Measurements from ENCODE around the gene GPR39. TPM values are rescaled to one million over a fixed set of nuclear protein-coding genes. Genes with fewer than 3 reads are reported as not detected.

The GPR39 gene
- total RNA-seq, 1 experiment from 2014 or later: 9.0 TPM

- CTCF ChIA-PET: no interaction called here
- no TSS peak for BruUV-seq (replicated peaks)
- POLR2A ChIA-PET: no interaction called here
Measured at GRCh38 chr2:132662732-132663131, 246.1 kb downstream of the GPR39 start.

GRCh38 chr2:132664096-132664495 lies 247.5 kb downstream of the GPR39 start:
- BruUV-seq (replicated peaks): no TSS peak
- Histone ChIP-seq H3K27ac (ENCODE audit: low read length) (no peak overlapping the region), H3K4me3 (ENCODE audit: low read depth in 2 of 2, low read length in 2 of 2) (no peak overlapping the region), H3K36me3 (ENCODE audit: control insufficient read depth, insufficient read depth, low read length) (no peaks in the 10 kb centered on the region), H3K4me1 (ENCODE audit: control insufficient read depth, insufficient read depth, low read length) (no peaks in the 10 kb centered on the region), H3K9me3 (ENCODE audit: control insufficient read depth, insufficient read depth, low read depth, low read length) (no peaks in the 10 kb centered on the region), H3K27me3 (ENCODE audit: control insufficient read depth, insufficient read depth, low read length) (peaks cover 28% of the 10 kb centered on the region)
- ATAC-seq (no peak), DNase-seq (ENCODE audit: low read depth, low spot score) (no peak)
- TF ChIP-seq POLR2AphosphoS5 (IDR thresholded peaks at IDR 0.05; ENCODE audit: low read depth, low read length) (no peak), SIN3A (IDR thresholded peaks at IDR 0.05; ENCODE audit: borderline replicate concordance, insufficient read depth, low read depth, low read length) (no peak), TCF7L2 (IDR thresholded peaks at IDR 0.05; ENCODE audit: low read depth, low read length) (no peak)
- TF ChIP-seq, protein P1, sequence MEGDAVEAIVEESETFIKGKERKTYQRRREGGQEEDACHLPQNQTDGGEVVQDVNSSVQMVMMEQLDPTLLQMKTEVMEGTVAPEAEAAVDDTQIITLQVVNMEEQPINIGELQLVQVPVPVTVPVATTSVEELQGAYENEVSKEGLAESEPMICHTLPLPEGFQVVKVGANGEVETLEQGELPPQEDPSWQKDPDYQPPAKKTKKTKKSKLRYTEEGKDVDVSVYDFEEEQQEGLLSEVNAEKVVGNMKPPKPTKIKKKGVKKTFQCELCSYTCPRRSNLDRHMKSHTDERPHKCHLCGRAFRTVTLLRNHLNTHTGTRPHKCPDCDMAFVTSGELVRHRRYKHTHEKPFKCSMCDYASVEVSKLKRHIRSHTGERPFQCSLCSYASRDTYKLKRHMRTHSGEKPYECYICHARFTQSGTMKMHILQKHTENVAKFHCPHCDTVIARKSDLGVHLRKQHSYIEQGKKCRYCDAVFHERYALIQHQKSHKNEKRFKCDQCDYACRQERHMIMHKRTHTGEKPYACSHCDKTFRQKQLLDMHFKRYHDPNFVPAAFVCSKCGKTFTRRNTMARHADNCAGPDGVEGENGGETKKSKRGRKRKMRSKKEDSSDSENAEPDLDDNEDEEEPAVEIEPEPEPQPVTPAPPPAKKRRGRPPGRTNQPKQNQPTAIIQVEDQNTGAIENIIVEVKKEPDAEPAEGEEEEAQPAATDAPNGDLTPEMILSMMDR (IDR thresholded peaks at IDR 0.05): no peak
- TF ChIP-seq, protein P2, sequence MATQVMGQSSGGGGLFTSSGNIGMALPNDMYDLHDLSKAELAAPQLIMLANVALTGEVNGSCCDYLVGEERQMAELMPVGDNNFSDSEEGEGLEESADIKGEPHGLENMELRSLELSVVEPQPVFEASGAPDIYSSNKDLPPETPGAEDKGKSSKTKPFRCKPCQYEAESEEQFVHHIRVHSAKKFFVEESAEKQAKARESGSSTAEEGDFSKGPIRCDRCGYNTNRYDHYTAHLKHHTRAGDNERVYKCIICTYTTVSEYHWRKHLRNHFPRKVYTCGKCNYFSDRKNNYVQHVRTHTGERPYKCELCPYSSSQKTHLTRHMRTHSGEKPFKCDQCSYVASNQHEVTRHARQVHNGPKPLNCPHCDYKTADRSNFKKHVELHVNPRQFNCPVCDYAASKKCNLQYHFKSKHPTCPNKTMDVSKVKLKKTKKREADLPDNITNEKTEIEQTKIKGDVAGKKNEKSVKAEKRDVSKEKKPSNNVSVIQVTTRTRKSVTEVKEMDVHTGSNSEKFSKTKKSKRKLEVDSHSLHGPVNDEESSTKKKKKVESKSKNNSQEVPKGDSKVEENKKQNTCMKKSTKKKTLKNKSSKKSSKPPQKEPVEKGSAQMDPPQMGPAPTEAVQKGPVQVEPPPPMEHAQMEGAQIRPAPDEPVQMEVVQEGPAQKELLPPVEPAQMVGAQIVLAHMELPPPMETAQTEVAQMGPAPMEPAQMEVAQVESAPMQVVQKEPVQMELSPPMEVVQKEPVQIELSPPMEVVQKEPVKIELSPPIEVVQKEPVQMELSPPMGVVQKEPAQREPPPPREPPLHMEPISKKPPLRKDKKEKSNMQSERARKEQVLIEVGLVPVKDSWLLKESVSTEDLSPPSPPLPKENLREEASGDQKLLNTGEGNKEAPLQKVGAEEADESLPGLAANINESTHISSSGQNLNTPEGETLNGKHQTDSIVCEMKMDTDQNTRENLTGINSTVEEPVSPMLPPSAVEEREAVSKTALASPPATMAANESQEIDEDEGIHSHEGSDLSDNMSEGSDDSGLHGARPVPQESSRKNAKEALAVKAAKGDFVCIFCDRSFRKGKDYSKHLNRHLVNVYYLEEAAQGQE (IDR thresholded peaks at IDR 0.05; ENCODE audit: insufficient read depth in 1 of 2, low read depth in 2 of 2, low read length in 1 of 2): no peak
- ChIA-PET CTCF (no interaction called here), POLR2A (no interaction called here)
- intact Hi-C loops (cut with micrococcal nuclease; ENCODE audit: unreplicated experiment): loop anchor here (10.0 kb wide), 1 partner anchor 1181 kb away; no protein-coding TSS in a partner anchor
- in situ Hi-C loops (cut with HindIII; ENCODE audit: low pct_unique_long_range_greater_than_20kb, low sequenced_read_pairs): no loop called here

More at GRCh38 chr2:132662732-132663131, 246.1 kb downstream of the GPR39 start:
- intact Hi-C loops (cut with micrococcal nuclease; ENCODE audit: unreplicated experiment): loop anchor here (10.0 kb wide), 1 partner anchor 1182 kb away; no protein-coding TSS in a partner anchor
- no peaks in the 10 kb centered on the region for H3K4me1 ChIP-seq (ENCODE audit: control insufficient read depth, insufficient read depth, low read length)
- TF ChIP-seq SIN3A (IDR thresholded peaks at IDR 0.05; ENCODE audit: borderline replicate concordance, insufficient read depth, low read depth, low read length) (no peak), POLR2AphosphoS5 (IDR thresholded peaks at IDR 0.05; ENCODE audit: low read depth, low read length) (no peak), TCF7L2 (IDR thresholded peaks at IDR 0.05; ENCODE audit: low read depth, low read length) (no peak)
- TF ChIP-seq, protein P1 (IDR thresholded peaks at IDR 0.05): no peak
- TF ChIP-seq, protein P2 (IDR thresholded peaks at IDR 0.05; ENCODE audit: insufficient read depth in 1 of 2, low read depth in 2 of 2, low read length in 1 of 2): no peak
- in situ Hi-C loops (cut with HindIII; ENCODE audit: low pct_unique_long_range_greater_than_20kb, low sequenced_read_pairs): no loop called here
- H3K27me3 ChIP-seq (ENCODE audit: control insufficient read depth, insufficient read depth, low read length): peaks cover 17% of the 10 kb centered on the region
- H3K27ac ChIP-seq (ENCODE audit: low read length): no peak overlapping the region
- ATAC-seq (no peak), DNase-seq (ENCODE audit: low read depth, low spot score) (no peak)
- no peak overlapping the region for H3K4me3 ChIP-seq (ENCODE audit: low read depth in 2 of 2, low read length in 2 of 2)
- H3K9me3 ChIP-seq (ENCODE audit: control insufficient read depth, insufficient read depth, low read depth, low read length): no peaks in the 10 kb centered on the region
- no peaks in the 10 kb centered on the region for H3K36me3 ChIP-seq (ENCODE audit: control insufficient read depth, insufficient read depth, low read length)

Measured in Panc1 (cell line).